H1 (cell line): ENCODE results near the gene RBM5.

Experiments
- CBX8 ChIP-seq: fragments of 300-800, 300-1000 bp; sonication (generic); IDR thresholded peaks from 2 replicates; pipeline ENCODE4 v1.7.1; 2016; ENCODE audit warnings: low read depth, low read length, borderline replicate concordance
- CHD2 ChIP-seq: IDR thresholded peaks from 2 replicates; pipeline ENCODE4 v1.6.1; 2012; ENCODE audit warnings: low read length, improper control_type of control experiment
- EP300 ChIP-seq, 2 experiments: IDR thresholded peaks; 1 replicate in 1 of 2; 2 replicates in 1 of 2; pipeline ENCODE4 v1.6.1; 2011 to 2012; ENCODE audit warnings: low read depth in 2 of 2, low read length in 2 of 2, mild to moderate bottlenecking in 2 of 2, borderline replicate concordance in 1 of 2, inconsistent platforms in 1 of 2, moderate library complexity in 1 of 2
- EZH2 ChIP-seq: fragments of 200-600 bp; sonication (generic); IDR thresholded peaks from 2 replicates; pipeline ENCODE4 v1.7.1; 2012; ENCODE audit warnings: low read depth, mild to moderate bottlenecking, moderate library complexity, low read length, inconsistent platforms; ENCODE audit not compliant: severe bottlenecking
- HDAC6 ChIP-seq: IDR thresholded peaks from one replicate; pipeline ENCODE4 v1.7.1; 2012; ENCODE audit warnings: low read depth, mild to moderate bottlenecking, inconsistent platforms, low read length, moderate library complexity
- JUND ChIP-seq: IDR thresholded peaks from 2 replicates; pipeline ENCODE4 v1.6.1; 2011; ENCODE audit warnings: mild to moderate bottlenecking, improper control_type of control experiment, low read length
- POLR2A ChIP-seq, 2 experiments: IDR thresholded peaks; 1 replicate in 1 of 2; 2 replicates in 1 of 2; pipeline ENCODE4 v1.6.1; 2011; ENCODE audit warnings: low read depth in 2 of 2, low read length in 2 of 2, mild to moderate bottlenecking in 2 of 2; ENCODE audit errors: control extremely low read depth in 1 of 2
- POLR2AphosphoS5 ChIP-seq: IDR thresholded peaks from 2 replicates; pipeline ENCODE4 v1.6.1; 2011; ENCODE audit warnings: low read depth, low read length
- SIN3A ChIP-seq, 2 experiments: IDR thresholded peaks in 1 of 2; conservative IDR thresholded peaks in 1 of 2; 2 replicates each; pipeline ENCODE4 v1.6.1; 2011 to 2012; ENCODE audit warnings: low read length in 2 of 2, improper control_type of control experiment in 1 of 2, low read depth in 1 of 2, mild to moderate bottlenecking in 1 of 2
- SRF ChIP-seq: IDR thresholded peaks from 2 replicates; pipeline ENCODE4 v1.6.1; 2011; ENCODE audit warnings: mild to moderate bottlenecking, low read depth, low read length, moderate library complexity
- YY1 ChIP-seq: IDR thresholded peaks from 2 replicates; pipeline ENCODE4 v1.6.1; 2011; ENCODE audit warnings: low read depth, mild to moderate bottlenecking, low read length
- ZNF274 ChIP-seq: IDR thresholded peaks from 2 replicates; pipeline ENCODE4 v1.7.0; 2012; ENCODE audit warnings: low read length, borderline replicate concordance; ENCODE audit errors: extremely low read depth
- TF ChIP-seq, protein P1 (sequence below), 3 experiments: IDR thresholded peaks; 1 replicate in 2 of 3; 2 replicates in 1 of 3; pipeline versions ENCODE4 v1.5.1 to v1.6.1; 2011; ENCODE audit warnings: low read length in 3 of 3, mild to moderate bottlenecking in 3 of 3, inconsistent platforms in 2 of 3, low read depth in 1 of 3, moderate library complexity in 1 of 3; ENCODE audit not compliant: insufficient read depth in 1 of 3; ENCODE audit errors: control extremely low read depth in 1 of 3
- TF ChIP-seq, protein P2 (sequence below): IDR thresholded peaks from 2 replicates; pipeline ENCODE4 v1.6.1; 2012; ENCODE audit warnings: low read length, inconsistent platforms

DNA sequence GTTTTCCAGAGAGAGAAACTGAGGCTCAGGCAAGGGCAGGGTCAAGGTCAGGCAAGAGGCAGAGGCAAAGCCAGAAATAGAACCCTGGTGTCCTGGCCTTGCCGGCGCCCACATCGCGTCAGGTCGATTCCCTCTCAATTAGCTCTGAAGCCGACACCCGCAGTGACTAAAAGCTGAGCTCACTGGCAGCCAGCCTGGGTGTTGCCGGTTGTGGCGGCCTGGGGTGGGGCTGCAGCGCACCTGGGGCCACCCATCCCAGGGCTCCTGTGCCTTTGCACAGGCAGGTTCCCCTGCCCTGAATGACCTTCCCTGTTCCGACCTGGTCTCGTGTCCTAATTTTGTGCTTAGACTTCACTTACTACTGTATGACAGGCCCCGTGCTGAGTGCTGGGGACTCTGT lies 72.6 kb downstream of the RBM5 start:
- TF ChIP-seq, protein P1, sequence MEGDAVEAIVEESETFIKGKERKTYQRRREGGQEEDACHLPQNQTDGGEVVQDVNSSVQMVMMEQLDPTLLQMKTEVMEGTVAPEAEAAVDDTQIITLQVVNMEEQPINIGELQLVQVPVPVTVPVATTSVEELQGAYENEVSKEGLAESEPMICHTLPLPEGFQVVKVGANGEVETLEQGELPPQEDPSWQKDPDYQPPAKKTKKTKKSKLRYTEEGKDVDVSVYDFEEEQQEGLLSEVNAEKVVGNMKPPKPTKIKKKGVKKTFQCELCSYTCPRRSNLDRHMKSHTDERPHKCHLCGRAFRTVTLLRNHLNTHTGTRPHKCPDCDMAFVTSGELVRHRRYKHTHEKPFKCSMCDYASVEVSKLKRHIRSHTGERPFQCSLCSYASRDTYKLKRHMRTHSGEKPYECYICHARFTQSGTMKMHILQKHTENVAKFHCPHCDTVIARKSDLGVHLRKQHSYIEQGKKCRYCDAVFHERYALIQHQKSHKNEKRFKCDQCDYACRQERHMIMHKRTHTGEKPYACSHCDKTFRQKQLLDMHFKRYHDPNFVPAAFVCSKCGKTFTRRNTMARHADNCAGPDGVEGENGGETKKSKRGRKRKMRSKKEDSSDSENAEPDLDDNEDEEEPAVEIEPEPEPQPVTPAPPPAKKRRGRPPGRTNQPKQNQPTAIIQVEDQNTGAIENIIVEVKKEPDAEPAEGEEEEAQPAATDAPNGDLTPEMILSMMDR (IDR thresholded peaks at IDR 0.05; ENCODE audit: control extremely low read depth in 1 of 3, insufficient read depth in 1 of 3, low read depth in 1 of 3, low read length in 3 of 3): no peak
- no peak for TF ChIP-seq HDAC6
- TF ChIP-seq SIN3A (conservative IDR thresholded peaks at IDR 0.05 in 1 of 2, IDR thresholded peaks at IDR 0.05 in 1 of 2; ENCODE audit: low read depth in 1 of 2, low read length in 2 of 2): no peak
- no peak for TF ChIP-seq EP300 (IDR thresholded peaks at IDR 0.05; ENCODE audit: borderline replicate concordance in 1 of 2, low read depth in 2 of 2, low read length in 2 of 2)
- TF ChIP-seq JUND: no peak
- TF ChIP-seq POLR2A (IDR thresholded peaks at IDR 0.05; ENCODE audit: control extremely low read depth in 1 of 2, low read depth in 2 of 2, low read length in 2 of 2): no peak
- TF ChIP-seq, protein P2, sequence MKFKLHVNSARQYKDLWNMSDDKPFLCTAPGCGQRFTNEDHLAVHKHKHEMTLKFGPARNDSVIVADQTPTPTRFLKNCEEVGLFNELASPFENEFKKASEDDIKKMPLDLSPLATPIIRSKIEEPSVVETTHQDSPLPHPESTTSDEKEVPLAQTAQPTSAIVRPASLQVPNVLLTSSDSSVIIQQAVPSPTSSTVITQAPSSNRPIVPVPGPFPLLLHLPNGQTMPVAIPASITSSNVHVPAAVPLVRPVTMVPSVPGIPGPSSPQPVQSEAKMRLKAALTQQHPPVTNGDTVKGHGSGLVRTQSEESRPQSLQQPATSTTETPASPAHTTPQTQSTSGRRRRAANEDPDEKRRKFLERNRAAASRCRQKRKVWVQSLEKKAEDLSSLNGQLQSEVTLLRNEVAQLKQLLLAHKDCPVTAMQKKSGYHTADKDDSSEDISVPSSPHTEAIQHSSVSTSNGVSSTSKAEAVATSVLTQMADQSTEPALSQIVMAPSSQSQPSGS: no peak
- no peak for TF ChIP-seq POLR2AphosphoS5
- no peak for TF ChIP-seq ZNF274
- no peak for TF ChIP-seq CHD2
- TF ChIP-seq CBX8: no peak
- TF ChIP-seq SRF: no peak
- TF ChIP-seq EZH2: no peak
- TF ChIP-seq YY1: no peak
